IMR-90 (cell line): ENCODE data around the gene ASIC2.

Source experiments
- POLR2A ChIP-seq: IDR thresholded peaks from 2 replicates; pipeline ENCODE4 v1.6.1; 2012; ENCODE audit warnings: mild to moderate bottlenecking, low read depth, low read length
- RFX5 ChIP-seq: IDR thresholded peaks from 2 replicates; pipeline ENCODE4 v1.8.0; 2012; ENCODE audit warnings: low read depth, mild to moderate bottlenecking, low read length, moderate library complexity
- TF ChIP-seq, protein P1 (sequence below): conservative IDR thresholded peaks from 2 replicates; pipeline ENCODE4 v1.5.1; 2012; ENCODE audit warnings: mild to moderate bottlenecking, low read depth, low read length, improper control_type of control experiment
- TF ChIP-seq, protein P2 (sequence below): fragments of 150-350 bp; IDR thresholded peaks from 2 replicates; pipeline ENCODE4 v1.6.1; 2017; ENCODE audit warnings: mild to moderate bottlenecking, antibody characterized with exemption, low read length, low read depth

DNA sequence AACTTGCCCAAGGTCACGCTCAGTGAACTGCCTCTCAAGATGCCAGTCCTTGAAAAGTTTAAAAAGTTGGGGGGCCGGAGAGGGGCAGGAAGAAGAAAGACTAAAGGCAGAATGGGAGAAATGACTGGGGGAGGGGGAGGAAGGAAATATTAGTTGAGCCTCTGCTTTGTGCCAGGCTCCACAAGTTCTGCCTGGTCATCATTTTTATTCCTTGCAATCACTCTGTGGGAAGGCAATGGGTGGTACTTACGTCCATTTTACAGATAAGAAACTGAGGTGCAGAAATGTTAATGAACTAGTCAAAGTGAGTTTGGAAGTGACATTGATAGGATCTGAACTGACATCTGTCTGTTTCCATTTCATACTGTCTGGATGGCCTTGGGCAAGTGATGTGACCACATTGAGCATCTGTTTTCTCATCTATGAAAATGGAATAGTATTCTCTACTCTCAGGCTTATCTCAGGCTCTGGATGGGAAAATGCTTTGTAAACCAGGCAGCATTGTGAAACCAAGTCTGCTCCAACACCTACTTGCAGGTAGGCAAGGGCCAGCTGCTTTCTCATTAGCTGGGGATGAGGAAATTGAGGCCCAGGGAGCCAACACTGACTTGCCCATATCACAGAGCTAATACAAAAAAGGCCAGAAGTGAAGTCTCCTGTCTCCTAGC, 19.2 kb downstream of the ASIC2 start:
- no peak for TF ChIP-seq POLR2A
- TF ChIP-seq, protein P1, sequence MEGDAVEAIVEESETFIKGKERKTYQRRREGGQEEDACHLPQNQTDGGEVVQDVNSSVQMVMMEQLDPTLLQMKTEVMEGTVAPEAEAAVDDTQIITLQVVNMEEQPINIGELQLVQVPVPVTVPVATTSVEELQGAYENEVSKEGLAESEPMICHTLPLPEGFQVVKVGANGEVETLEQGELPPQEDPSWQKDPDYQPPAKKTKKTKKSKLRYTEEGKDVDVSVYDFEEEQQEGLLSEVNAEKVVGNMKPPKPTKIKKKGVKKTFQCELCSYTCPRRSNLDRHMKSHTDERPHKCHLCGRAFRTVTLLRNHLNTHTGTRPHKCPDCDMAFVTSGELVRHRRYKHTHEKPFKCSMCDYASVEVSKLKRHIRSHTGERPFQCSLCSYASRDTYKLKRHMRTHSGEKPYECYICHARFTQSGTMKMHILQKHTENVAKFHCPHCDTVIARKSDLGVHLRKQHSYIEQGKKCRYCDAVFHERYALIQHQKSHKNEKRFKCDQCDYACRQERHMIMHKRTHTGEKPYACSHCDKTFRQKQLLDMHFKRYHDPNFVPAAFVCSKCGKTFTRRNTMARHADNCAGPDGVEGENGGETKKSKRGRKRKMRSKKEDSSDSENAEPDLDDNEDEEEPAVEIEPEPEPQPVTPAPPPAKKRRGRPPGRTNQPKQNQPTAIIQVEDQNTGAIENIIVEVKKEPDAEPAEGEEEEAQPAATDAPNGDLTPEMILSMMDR, result no peak
- TF ChIP-seq RFX5, result no peak
- TF ChIP-seq, protein P2, sequence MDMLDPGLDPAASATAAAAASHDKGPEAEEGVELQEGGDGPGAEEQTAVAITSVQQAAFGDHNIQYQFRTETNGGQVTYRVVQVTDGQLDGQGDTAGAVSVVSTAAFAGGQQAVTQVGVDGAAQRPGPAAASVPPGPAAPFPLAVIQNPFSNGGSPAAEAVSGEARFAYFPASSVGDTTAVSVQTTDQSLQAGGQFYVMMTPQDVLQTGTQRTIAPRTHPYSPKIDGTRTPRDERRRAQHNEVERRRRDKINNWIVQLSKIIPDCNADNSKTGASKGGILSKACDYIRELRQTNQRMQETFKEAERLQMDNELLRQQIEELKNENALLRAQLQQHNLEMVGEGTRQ, result no peak
